SU-DHL-6 (cell line): Measurements from ENCODE around the gene MCF2L2.

Experiments used
- EZH2phosphoT487 ChIP-seq: fragments of 200-600 bp; sonication (generic), shearing (Covaris generic); conservative IDR thresholded peaks from 2 replicates; pipeline ENCODE4 v1.6.1; 2018; ENCODE audit warnings: mild to moderate bottlenecking, antibody characterized with exemption, low read length, moderate library complexity, mixed read lengths
- TF ChIP-seq, protein P1 (sequence below): fragments of 200-600 bp; sonication (generic); IDR thresholded peaks from one replicate; pipeline ENCODE4 v1.5.1; 2017; ENCODE audit warnings: antibody characterized with exemption, mild to moderate bottlenecking, low read length, moderate library complexity; ENCODE audit not compliant: insufficient read depth, poor library complexity, severe bottlenecking

DNA sequence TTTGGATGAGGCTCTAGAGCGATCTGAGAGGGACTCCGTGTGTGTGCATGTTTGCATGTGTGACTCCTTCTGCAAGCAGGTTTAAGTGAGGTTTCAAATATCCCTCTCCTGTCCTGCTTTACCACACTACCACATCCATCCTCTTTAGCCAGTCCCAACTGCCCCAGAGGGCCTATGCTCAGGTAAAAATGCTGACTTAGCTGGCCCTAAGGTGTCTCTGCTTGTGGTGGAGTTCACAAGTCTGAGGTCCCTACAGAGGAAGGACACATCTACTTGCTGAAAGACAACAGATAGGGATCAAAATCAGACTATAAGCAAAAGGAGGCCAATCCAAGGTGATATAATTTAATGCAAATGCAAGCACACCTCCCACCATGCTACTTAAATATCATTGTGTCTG lies 88.2 kb downstream of the MCF2L2 start:
- TF ChIP-seq, protein P1, sequence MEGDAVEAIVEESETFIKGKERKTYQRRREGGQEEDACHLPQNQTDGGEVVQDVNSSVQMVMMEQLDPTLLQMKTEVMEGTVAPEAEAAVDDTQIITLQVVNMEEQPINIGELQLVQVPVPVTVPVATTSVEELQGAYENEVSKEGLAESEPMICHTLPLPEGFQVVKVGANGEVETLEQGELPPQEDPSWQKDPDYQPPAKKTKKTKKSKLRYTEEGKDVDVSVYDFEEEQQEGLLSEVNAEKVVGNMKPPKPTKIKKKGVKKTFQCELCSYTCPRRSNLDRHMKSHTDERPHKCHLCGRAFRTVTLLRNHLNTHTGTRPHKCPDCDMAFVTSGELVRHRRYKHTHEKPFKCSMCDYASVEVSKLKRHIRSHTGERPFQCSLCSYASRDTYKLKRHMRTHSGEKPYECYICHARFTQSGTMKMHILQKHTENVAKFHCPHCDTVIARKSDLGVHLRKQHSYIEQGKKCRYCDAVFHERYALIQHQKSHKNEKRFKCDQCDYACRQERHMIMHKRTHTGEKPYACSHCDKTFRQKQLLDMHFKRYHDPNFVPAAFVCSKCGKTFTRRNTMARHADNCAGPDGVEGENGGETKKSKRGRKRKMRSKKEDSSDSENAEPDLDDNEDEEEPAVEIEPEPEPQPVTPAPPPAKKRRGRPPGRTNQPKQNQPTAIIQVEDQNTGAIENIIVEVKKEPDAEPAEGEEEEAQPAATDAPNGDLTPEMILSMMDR, result no peak
- TF ChIP-seq EZH2phosphoT487, result no peak
